ENCODE results near the gene POLG. TPM values are rescaled to one million over a fixed set of nuclear protein-coding genes. Genes with fewer than 3 reads are reported as not detected.

Gene POLG
- polyA plus RNA-seq, 1 of the 3 experiments (the other 2 are of a cell fraction) = 24.9 TPM

- CTCF ChIA-PET = interaction anchor here (1.9 to 31.1 kb wide), 4 partner anchors 13 to 22 kb away, joined by 6 to 766 read pairs (median 10); no protein-coding TSS in a partner anchor
- POLR2A ChIA-PET = no interaction called here
- Histone ChIP-seq H3K4me3 (ENCODE audit: low read depth in 2 of 2, low read length in 1 of 2) (no peak overlapping the region), H3K9ac (no peak overlapping the region), H4K20me1 (ENCODE audit: insufficient read depth) (no peaks in the 10 kb centered on the region), H2AFZ (ENCODE audit: low read depth) (no peak overlapping the region), H3K4me1 (ENCODE audit: control insufficient read depth in 1 of 2, insufficient read depth in 2 of 2, low read depth in 1 of 2, low read length in 1 of 2) (peaks cover 0 to 34% of the 10 kb centered on the region in 2 experiments; a peak in 2 of 4 replicates), H3K27ac (ENCODE audit: low read depth in 2 of 2, low read length in 1 of 2) (no peak overlapping the region), H3K27me3 (ENCODE audit: insufficient read depth) (no peaks in the 10 kb centered on the region), H3K36me3 (replicated peaks in 1 of 2; ENCODE audit: control insufficient read depth in 1 of 2, insufficient read depth in 2 of 2, low read length in 1 of 2) (no peaks in the 10 kb centered on the region), H3K9me2 (no peaks in the 10 kb centered on the region), H3K9me3 (no peaks in the 10 kb centered on the region), H3K79me2 (ENCODE audit: insufficient read depth) (no peaks in the 10 kb centered on the region), H3K4me2 (no peak overlapping the region), H3F3A (replicated peaks; ENCODE audit: insufficient read depth) (no peaks in the 10 kb centered on the region)
- DNase-seq = no peak
- WGBS (ENCODE audit: low lambda C conversion rate) = 89% methylated on average over 30 of the region's 30 CpGs
- TF ChIP-seq GABPA (IDR thresholded peaks at IDR 0.05; ENCODE audit: low read depth) = no peak
- TF ChIP-seq YY1 (IDR thresholded peaks at IDR 0.05; ENCODE audit: low read depth) = no peak
- no peak for TF ChIP-seq USF1 (IDR thresholded peaks at IDR 0.05; ENCODE audit: borderline replicate concordance, low read depth)
- TF ChIP-seq FOSL2 (IDR thresholded peaks at IDR 0.05; ENCODE audit: borderline replicate concordance, low read depth) = no peak
- no peak for TF ChIP-seq REST (IDR thresholded peaks at IDR 0.05; ENCODE audit: low read depth, low read length)
- TF ChIP-seq EZH2phosphoT487 (IDR thresholded peaks at IDR 0.05; ENCODE audit: borderline replicate concordance, low read depth) = no peak
- no peak for TF ChIP-seq POLR2AphosphoS5 (IDR thresholded peaks at IDR 0.05; ENCODE audit: low read depth, low read length)
- no peak for TF ChIP-seq PBX3 (IDR thresholded peaks at IDR 0.05)
- no peak for TF ChIP-seq TCF12 (IDR thresholded peaks at IDR 0.05)
- no peak for TF ChIP-seq CHD2 (IDR thresholded peaks at IDR 0.05; ENCODE audit: low read length, partially characterized antibody)
- TF ChIP-seq RCOR1 (IDR thresholded peaks at IDR 0.05; ENCODE audit: low read length) = no peak
- no peak for TF ChIP-seq EP300 (IDR thresholded peaks at IDR 0.05; ENCODE audit: borderline replicate concordance in 1 of 2, low read depth in 1 of 2, low read length in 1 of 2)
- no peak for TF ChIP-seq GATA2 (CRISPR knock-in tag; IDR thresholded peaks at IDR 0.05)
- no peak for TF ChIP-seq TEAD4 (IDR thresholded peaks at IDR 0.05; ENCODE audit: borderline replicate concordance, insufficient read depth)
- TF ChIP-seq MAX (IDR thresholded peaks at IDR 0.05; ENCODE audit: low read depth) = no peak
- TF ChIP-seq RFX5 (IDR thresholded peaks at IDR 0.05; ENCODE audit: low read length) = no peak
- no peak for TF ChIP-seq SMC3 (IDR thresholded peaks at IDR 0.05; ENCODE audit: low read depth, low read length)
Observed at GRCh38 chr15:89377842-89378295, 43.2 kb upstream of the POLG start.

Measured in SK-N-SH (cell line).